IMR-90 (cell line): Measurements from ENCODE around the gene PHC3. TPM values are rescaled to one million over a fixed set of nuclear protein-coding genes. Genes with fewer than 3 reads are reported as not detected.

ENCODE experiments used
- ATAC-seq: fragments of 200-7000 bp; cut with Tn5 transposase; 2 replicates; pipeline ENCODE4 v1.9.1; 2020; ENCODE audit warnings: low read depth, mild to moderate bottlenecking, moderate library complexity
- BruUV-seq: library from RNA; stranded (reverse); fragments of 400-500 nt; replicated peaks from 2 replicates; lab custom pipeline; 2021; lab: Mats Ljungman, UMichigan
- CTCF ChIA-PET: fragments of 300-600 bp; formaldehyde crosslinking; extraction: SDS; loops from one replicate; lab custom pipeline; 2021; ENCODE audit warnings: antibody characterized with exemption; lab: Yijun Ruan, JAX
- POLR2A ChIA-PET: fragments of 300-600 bp; sonication (Branson Sonifier 250); formaldehyde crosslinking; loops from one replicate; lab custom pipeline; 2022; ENCODE audit warnings: antibody characterized with exemption; ENCODE audit not compliant: unreplicated experiment; lab: Charles Lee
- DNase-seq: peaks from one replicate; pipeline ENCODE4 v3.0.0; 2013
- H2AFZ ChIP-seq: replicated peaks from 2 replicates; pipeline ENCODE3; 2013; ENCODE audit warnings: low read length, mild to moderate bottlenecking; ENCODE audit not compliant: poor library complexity
- H2AK5ac ChIP-seq: 2 replicates; pipeline ENCODE4 v1.6.1; 2013; ENCODE audit warnings: low read depth, low read length, inconsistent platforms
- H2AK9ac ChIP-seq: replicated peaks from 2 replicates; pipeline ENCODE3; 2013; ENCODE audit warnings: mild to moderate bottlenecking, low read depth, low read length, moderate library complexity; ENCODE audit not compliant: poor library complexity
- H2BK120ac ChIP-seq: 2 replicates; pipeline ENCODE4 v1.6.1; 2013; ENCODE audit warnings: low read depth, low read length, inconsistent platforms
- H2BK15ac ChIP-seq: 3 replicates; pipeline ENCODE4 v1.6.1; 2013; ENCODE audit warnings: low read depth, low read length, inconsistent platforms
- H2BK20ac ChIP-seq: 2 replicates; pipeline ENCODE4 v1.6.1; 2013; ENCODE audit warnings: low read depth, mild to moderate bottlenecking, inconsistent platforms, low read length, moderate library complexity
- H2BK5ac ChIP-seq: 2 replicates; pipeline ENCODE4 v1.6.1; 2013; ENCODE audit warnings: mild to moderate bottlenecking, low read depth, low read length, inconsistent platforms; ENCODE audit not compliant: poor library complexity, severe bottlenecking
- H3K14ac ChIP-seq: replicated peaks from 2 replicates; pipeline ENCODE4 v1.6.1; 2013; ENCODE audit warnings: low read depth, low read length, inconsistent platforms
- H3K18ac ChIP-seq: 2 replicates; pipeline ENCODE4 v1.6.1; 2013; ENCODE audit warnings: low read depth, low read length, control low read depth
- H3K23ac ChIP-seq: 2 replicates; pipeline ENCODE4 v1.6.1; 2013; ENCODE audit warnings: low read depth, low read length, inconsistent platforms
- H3K27ac ChIP-seq: 2 replicates; pipeline ENCODE4 v1.5.1; 2013; ENCODE audit warnings: mild to moderate bottlenecking, control low read depth, low read length; ENCODE audit not compliant: insufficient read depth
- H3K27me3 ChIP-seq: 2 replicates; pipeline ENCODE4 v1.6.1; 2013; ENCODE audit warnings: low read length; ENCODE audit not compliant: control insufficient read depth, insufficient read depth
- H3K36me3 ChIP-seq: 2 replicates; pipeline ENCODE4 v1.6.1; 2013; ENCODE audit warnings: low read length, mixed read lengths; ENCODE audit not compliant: control insufficient read depth, insufficient read depth
- H3K4ac ChIP-seq: 2 replicates; pipeline ENCODE4 v1.6.1; 2013; ENCODE audit warnings: low read depth, low read length, inconsistent platforms
- H3K4me1 ChIP-seq: 2 replicates; pipeline ENCODE4 v1.6.1; 2013; ENCODE audit warnings: low read length, mixed read lengths; ENCODE audit not compliant: control insufficient read depth, insufficient read depth
- H3K4me2 ChIP-seq: 2 replicates; pipeline ENCODE4 v1.6.1; 2013; ENCODE audit warnings: low read depth, mild to moderate bottlenecking, control low read depth, low read length, moderate library complexity
- H3K4me3 ChIP-seq: 2 replicates; pipeline ENCODE4 v1.5.1; 2013; ENCODE audit warnings: low read depth, mild to moderate bottlenecking, control low read depth, low read length, moderate library complexity; ENCODE audit not compliant: insufficient read depth
- H3K56ac ChIP-seq: 2 replicates; pipeline ENCODE4 v1.6.1; 2013; ENCODE audit warnings: low read length, inconsistent platforms; ENCODE audit not compliant: insufficient read depth; ENCODE audit errors: extremely low read depth
- H3K79me1 ChIP-seq, 2 experiments: 2 replicates each; pipeline ENCODE4 v1.6.1; 2013; ENCODE audit warnings: low read length in 2 of 2, inconsistent platforms in 1 of 2, low read depth in 1 of 2
- H3K9ac ChIP-seq: 2 replicates; pipeline ENCODE4 v1.6.1; 2013; ENCODE audit warnings: low read depth, low read length, control low read depth
- H3K9me1 ChIP-seq: 2 replicates; pipeline ENCODE4 v1.6.1; 2013; ENCODE audit warnings: low read length, inconsistent platforms; ENCODE audit not compliant: insufficient read depth
- H3K9me3 ChIP-seq: 2 replicates; pipeline ENCODE4 v1.6.1; 2013; ENCODE audit warnings: low read length; ENCODE audit not compliant: control insufficient read depth, insufficient read depth
- H4K20me1 ChIP-seq: 2 replicates; pipeline ENCODE4 v1.6.1; 2013; ENCODE audit warnings: low read length, inconsistent platforms; ENCODE audit not compliant: insufficient read depth
- H4K5ac ChIP-seq: 2 replicates; pipeline ENCODE4 v1.6.1; 2013; ENCODE audit warnings: mild to moderate bottlenecking, low read depth, low read length, control low read depth
- H4K8ac ChIP-seq, 2 experiments: 2 replicates each; pipeline ENCODE4 v1.6.1; 2013; ENCODE audit warnings: low read depth in 2 of 2, low read length in 2 of 2, control low read depth in 1 of 2, inconsistent platforms in 1 of 2
- H4K91ac ChIP-seq: 2 replicates; pipeline ENCODE4 v1.6.1; 2013; ENCODE audit warnings: low read depth, low read length, inconsistent platforms; ENCODE audit not compliant: insufficient read depth
- ELK1 ChIP-seq: fragments of 150-350 bp; IDR thresholded peaks from 2 replicates; pipeline ENCODE4 v1.6.1; 2016; ENCODE audit warnings: low read depth, mild to moderate bottlenecking, low read length, moderate library complexity, borderline replicate concordance
- MXI1 ChIP-seq: IDR thresholded peaks from 2 replicates; pipeline ENCODE4 v1.6.1; 2012; ENCODE audit warnings: low read depth, mild to moderate bottlenecking, low read length, moderate library complexity, borderline replicate concordance
- RAD21 ChIP-seq: IDR thresholded peaks from 2 replicates; pipeline ENCODE4 v1.6.1; 2012; ENCODE audit warnings: low read length, improper control_type of control experiment
- RFX5 ChIP-seq: IDR thresholded peaks from 2 replicates; pipeline ENCODE4 v1.8.0; 2012; ENCODE audit warnings: low read depth, mild to moderate bottlenecking, low read length, moderate library complexity
- USF2 ChIP-seq: fragments of 150-350 bp; IDR thresholded peaks from 2 replicates; pipeline ENCODE4 v1.6.1; 2017; ENCODE audit warnings: mild to moderate bottlenecking, antibody characterized with exemption, low read length, low read depth
- WGBS, 2 experiments: methylation state at CpG; one replicate each; pipeline versions ENCODE4 v1.1.5 to v1.1.7; 2013; ENCODE audit warnings: missing lambda C conversion rate in 2 of 2; ENCODE audit not compliant: insufficient read length in 1 of 2; ENCODE audit errors: extremely low coverage in 2 of 2; 5-methylcytosine and 5-hydroxymethylcytosine counted together
- dilution Hi-C: fragments of 300-500 bp; cut with HindIII; formaldehyde crosslinking; loops from one replicate; pipeline ENCODE4 v1.14.3; 2018; ENCODE audit warnings: low sequenced_read_pairs; ENCODE audit not compliant: unreplicated experiment
- in situ Hi-C: fragments of 300-500 bp; cut with MboI; formaldehyde crosslinking; loops from 3 replicates; pipeline ENCODE4 v1.14.3; 2019; ENCODE audit warnings: low sequenced_read_pairs, inconsistent platforms, mixed read lengths
- intact Hi-C: fragments of 100-400 bp; cut with micrococcal nuclease; formaldehyde crosslinking; loops from 2 replicates; pipeline ENCODE4 v1.10.0; 2022
- polyA plus RNA-seq, 3 experiments: library from polyadenylated mRNA; depleted of rRNA; stranded (reverse); fragments of >200 nt; gene quantifications; 2 replicates each; pipeline ENCODE4 v1.2.3, GENCODE V29; 2012; ENCODE audit warnings: low replicate concordance in 1 of 3
- total RNA-seq: library from RNA; depleted of rRNA; stranded (reverse); fragments of >200 nt; gene quantifications from 2 replicates; pipeline ENCODE4 v1.2.3, GENCODE V29; 2012

PHC3 gene
- total and polyA plus RNA-seq, 2 of the 4 experiments (the other 2 are of a cell fraction) = 18.3 to 26.3 TPM

GRCh38 chr3:170044271-170044670 is 137.3 kb downstream of the PHC3 start:
- Histone ChIP-seq H3K4me1 (no peaks in the 10 kb centered on the region), H3K9me1 (no peaks in the 10 kb centered on the region), H2BK120ac (no peak overlapping the region), H4K8ac (no peak overlapping the region), H3K4ac (no peak overlapping the region), H2AFZ (no peak overlapping the region), H3K4me3 (no peak overlapping the region), H2AK5ac (no peak overlapping the region), H2AK9ac (no peak overlapping the region), H3K9me3 (no peaks in the 10 kb centered on the region), H3K23ac (no peak overlapping the region), H2BK5ac (no peak overlapping the region), H3K9ac (no peak overlapping the region), H3K36me3 (no peaks in the 10 kb centered on the region), H3K27me3 (peaks cover 21% of the 10 kb centered on the region), H3K14ac (no peak overlapping the region), H2BK15ac (no peak overlapping the region), H3K18ac (no peak overlapping the region), H4K91ac (no peak overlapping the region), H3K56ac (no peak overlapping the region), H3K4me2 (no peak overlapping the region), H3K79me1 (no peaks in the 10 kb centered on the region), H4K20me1 (no peaks in the 10 kb centered on the region), H3K27ac (no peak overlapping the region), H4K5ac (no peak overlapping the region), H2BK20ac (no peak overlapping the region)
- DNase-seq (no peak), ATAC-seq (no peak)
- ChIA-PET CTCF (interaction anchor here (0.9 kb wide), 1 partner anchor 10 kb away, joined by 3 read pairs; no protein-coding TSS in a partner anchor), POLR2A (no interaction called here)
- dilution Hi-C loops = no loop called here
- WGBS, 2 experiments = no CpG with 5 or more reads among the region's 8 CpGs
- in situ Hi-C loops = no loop called here
- TF ChIP-seq MXI1 (no peak), RAD21 (no peak), USF2 (no peak), ELK1 (no peak), RFX5 (no peak)
- intact Hi-C loops = no loop called here
- no TSS peak for BruUV-seq
